HG03159 (cell line): ENCODE data around the gene HCN2.

Experiments used
- ATAC-seq: cut with Tn5 transposase; IDR thresholded peaks from one replicate; pipeline ENCODE4 v1.9.1; 2021; ENCODE audit warnings: mild to moderate bottlenecking, moderate library complexity; ENCODE audit not compliant: unreplicated experiment

Gene HCN2

DNA sequence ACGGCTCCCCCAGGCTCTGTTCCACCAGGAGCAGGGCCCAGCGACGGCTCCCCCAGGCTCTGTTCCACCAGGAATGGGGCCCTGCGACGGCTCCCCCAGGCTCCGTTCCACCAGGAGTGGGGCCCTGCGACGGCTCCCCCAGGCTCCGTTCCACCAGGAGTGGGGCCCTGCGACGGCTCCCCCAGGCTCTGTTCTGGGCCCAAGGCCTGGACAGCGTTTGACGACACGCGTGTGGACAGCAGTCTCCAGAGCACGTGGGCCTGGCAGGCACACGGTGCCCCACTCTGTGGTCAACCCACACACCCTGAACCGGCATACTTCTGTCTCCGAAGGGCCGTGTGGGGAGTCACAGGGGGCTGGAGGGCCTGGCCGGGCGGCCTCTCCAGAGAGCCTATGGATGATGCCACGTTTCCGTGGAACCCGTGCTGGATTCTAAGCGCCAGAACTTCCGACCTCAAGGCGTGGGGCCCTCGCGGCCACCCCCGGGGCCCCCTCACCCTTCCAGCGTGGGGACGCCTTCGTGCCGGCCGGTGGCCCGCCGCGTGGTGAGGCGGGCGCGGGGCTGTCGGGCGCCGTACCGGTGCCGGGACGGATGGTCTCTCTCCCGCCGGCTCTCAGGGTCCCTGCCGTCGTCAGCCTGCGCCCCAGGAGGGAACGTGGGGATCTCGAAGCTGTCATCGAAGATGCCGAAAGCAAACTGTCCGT lies 61.6 kb downstream of the HCN2 start:
- ATAC-seq, result no peak

DNA sequence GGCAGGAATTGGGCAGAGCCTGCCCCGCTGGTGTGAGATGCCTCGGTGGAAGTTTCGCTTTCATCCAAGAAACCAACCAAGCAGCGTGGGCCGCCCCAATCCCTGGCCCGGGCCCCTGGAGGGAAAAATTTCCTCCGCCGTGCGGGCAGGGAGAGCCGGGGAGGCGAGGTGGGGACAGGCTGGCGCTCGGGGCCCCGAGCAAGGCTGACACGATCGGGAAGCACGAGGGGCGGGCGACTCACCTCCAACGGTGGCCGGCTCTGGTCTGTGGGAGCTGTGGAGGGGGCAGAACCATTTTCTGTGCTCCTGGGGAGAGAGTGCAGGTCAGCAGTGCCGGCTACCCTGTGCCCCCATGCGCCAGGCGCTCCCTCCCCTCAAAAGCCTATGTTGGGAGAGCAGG lies 62.3 kb downstream of the HCN2 start:
- ATAC-seq, result no peak

GRCh38 chr19:652467-653389 lies 63.0 kb downstream of the HCN2 start:
- ATAC-seq, result no peak

- ATAC-seq, result no peak
These were observed 63.7 kb downstream of the HCN2 start for GRCh38 chr19:653425-653824.

DNA sequence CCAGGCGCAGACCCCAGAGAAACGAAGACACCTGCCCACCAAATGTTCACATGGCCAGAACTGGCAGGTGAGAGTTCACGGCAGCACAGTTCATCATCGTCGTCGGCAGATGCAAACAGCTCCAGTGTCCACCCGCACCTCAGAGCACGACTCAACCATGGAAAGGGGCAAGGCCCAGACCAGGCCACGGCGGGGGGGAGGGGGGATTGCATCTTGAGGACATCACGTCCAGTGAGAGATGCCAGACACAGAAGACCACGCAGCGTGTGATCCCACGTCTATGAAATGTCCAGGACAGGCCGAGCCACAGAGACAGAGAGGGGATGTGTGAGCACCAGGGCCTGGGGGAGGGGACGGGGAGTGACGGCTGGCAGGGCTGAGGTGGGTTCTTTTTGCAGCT lies 66.0 kb downstream of the HCN2 start:
- ATAC-seq, result no peak

DNA sequence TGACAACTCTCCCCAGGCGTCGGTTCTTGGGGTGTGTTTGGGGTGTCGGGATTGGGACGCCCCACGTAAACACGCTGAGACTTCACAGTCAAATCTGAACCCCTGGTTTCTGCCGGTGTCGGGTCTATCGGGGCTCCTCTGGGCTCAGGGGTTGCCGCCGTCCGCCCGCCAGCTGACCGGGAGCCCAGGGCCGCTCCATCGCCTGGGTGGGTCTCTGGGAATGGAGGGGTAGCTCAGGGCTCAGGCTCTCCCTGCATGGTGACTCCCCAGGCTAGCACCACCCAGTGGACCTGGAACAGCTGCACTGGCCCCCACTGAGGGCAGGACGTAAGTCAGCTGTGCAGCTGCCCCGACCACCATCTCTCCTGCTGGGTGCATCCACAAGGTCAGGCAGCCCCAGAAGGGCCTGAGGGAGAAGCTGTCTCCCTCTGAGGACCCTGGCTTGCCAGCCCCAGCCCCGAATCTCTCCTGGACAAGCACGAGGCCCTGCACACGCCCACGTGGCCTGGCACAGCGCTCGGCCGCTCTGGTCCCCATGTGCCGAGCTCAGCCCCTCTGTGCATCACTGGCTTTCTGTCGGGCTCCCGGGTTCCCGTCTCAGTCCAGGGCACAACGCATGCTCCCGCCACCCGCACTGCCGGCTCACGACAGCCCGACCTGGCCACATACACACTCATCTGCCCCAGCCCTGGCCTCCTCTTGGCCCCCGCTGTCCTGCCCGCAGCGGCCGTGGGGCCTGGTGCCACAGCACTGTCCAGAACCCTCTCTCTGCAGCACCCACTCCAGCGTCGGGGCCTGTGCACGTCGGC lies 67.3 kb downstream of the HCN2 start:
- ATAC-seq, result no peak

DNA sequence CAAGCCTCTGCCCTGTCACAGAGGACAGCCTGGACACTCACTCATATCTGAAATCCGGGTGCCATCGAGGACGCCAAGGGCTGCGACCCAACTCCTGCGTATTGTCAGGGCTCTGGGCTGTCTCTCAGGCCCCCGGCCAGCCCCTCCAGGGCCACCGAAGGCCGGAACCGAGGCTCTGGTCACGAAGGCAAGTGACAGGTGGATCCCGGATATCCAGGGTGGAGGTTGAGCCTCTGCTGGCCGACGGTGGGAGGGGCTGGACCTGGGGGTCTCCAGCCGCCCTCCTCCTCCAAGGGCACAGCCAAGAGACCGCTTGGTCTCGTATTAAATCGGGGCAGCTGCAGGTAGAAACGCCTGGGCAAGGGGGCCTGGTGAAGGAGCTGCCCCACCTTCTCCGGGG lies 67.9 kb downstream of the HCN2 start:
- ATAC-seq, result no peak

- no peak for ATAC-seq
These were observed 68.6 kb downstream of the HCN2 start for GRCh38 chr19:658059-658839.

DNA sequence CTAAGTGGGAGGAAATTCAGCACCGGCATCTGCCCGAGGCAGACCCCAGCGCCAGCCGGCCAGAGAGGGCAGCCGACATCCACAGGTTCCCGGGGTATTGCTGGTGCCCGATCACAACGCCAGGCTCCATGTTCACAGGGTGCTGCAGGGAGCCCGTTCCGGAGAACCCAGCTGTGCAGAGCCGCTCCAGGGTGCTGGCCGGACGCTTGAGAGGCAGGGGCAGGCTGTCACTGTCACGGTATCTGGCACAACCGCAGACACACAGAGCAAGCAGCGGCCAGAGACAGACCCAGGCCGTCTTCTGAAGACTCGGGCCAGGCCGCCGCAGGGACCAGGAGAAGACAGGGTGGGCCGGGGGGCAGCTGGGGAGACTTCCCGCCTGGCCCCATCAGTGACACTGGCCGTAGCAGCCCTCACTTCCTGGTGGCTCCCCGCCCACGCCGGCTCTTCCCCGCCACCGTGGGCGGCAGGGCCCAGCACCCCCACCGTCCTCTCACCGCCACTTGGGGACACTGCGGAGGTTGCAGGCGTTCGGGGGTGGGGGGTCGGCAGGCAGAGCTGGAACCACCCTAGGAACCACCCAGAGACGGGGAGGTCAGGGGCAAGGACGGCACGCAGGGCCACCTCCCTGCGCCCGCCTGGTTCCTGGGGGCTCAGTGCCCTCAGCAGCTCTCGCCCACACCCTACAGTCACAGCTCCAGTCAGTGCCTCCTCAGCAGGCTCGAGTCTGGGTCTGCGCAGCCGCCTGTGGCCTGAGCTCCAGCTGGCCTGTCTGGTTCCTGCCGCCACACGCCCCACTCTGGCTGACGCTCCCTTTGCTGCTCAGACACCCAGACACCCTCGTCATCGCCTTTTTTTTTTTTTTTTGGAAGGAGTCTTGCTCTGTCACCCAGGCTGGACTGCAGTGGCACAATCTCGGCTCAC lies 69.5 kb downstream of the HCN2 start:
- ATAC-seq, result no peak

DNA sequence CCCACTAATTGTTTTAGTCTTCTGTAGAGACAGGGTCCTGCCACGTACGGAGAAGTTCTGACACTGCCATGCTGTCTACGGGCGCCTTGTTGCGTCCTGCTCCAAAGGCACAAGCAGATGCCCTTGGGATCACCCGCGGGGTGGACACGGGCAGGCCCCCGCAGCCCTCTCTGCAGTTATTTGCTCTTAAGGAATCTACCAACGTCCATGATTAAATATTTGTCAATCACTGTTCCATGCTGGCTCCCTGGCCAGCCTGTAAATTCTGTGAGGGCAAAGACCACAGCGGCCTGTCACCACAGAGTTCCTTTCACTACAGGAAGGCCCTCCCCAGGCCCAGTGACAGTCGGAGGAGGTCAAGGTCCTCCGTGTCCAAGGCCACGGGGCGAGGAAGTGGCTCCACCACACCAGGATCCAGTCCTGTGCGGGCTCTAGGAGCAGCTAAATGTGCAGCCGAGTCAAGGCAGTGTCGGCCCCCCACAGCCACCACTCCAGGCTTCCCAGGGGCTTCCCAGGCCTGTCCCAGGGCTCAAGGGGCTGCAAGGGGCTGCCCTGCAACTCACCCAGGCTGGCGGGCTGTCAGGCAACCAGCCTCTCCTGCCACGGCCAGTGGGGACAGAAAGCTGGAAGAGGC lies 71.2 kb downstream of the HCN2 start:
- no peak for ATAC-seq

GRCh38 chr19:661427-662196 lies 71.9 kb downstream of the HCN2 start:
- no peak for ATAC-seq

- no peak for ATAC-seq
These were observed 72.7 kb downstream of the HCN2 start for GRCh38 chr19:662207-662961.

GRCh38 chr19:662962-663681 lies 73.4 kb downstream of the HCN2 start, which contains the start of gene RNF126:
Gene RNF126 (minus strand): TSS chr19:663214. CDS start chr19:663121, 93 bp downstream.
- ATAC-seq, result peak; percentile 61

DNA sequence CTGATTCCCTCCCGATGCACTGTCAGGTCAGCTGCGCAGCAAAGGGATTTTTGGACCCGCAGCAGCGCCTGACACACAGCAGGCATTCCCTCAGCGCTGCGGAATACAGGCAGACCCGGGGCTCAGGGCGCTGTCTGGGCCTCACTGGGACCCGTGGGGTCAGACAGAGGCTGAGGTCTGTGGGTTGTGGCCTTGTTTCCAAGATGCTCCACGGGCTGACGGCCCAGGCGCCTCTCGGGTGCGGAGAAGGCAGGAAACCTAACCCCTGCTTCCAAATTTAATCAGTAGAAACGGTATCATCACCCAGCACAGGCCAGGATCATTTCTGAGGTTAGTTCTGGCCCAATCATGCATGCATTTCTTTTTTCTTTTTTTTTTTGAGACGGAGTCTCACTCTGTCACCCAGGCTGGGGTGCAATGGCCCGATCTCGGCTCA lies 74.0 kb downstream of the HCN2 start:
- no peak for ATAC-seq

DNA sequence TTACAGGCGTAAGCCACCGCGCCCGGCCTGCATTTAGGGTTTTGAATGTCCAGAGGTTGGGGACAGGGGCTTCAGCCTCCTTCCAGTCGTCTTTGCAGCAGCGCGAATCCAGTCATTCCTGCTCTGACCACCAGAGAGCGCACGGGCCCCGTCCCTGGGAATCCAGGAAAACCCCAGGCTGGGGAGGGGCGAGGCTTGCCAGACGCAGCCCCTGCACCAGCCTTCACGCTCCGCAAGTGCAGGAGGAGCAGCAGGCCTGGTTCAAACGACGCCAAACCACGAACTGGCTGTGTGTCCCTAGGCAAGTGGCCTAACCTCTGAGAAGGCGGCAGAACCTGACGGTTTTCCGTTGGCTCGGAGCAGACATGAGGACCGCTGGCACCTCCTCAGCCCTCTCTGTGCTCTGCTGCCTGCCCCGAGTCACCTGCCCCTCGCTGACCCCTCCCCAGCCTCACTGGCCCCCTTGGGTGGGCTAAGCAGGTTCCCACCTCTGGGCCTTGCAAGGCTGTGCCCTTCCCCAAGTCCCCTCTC lies 75.3 kb downstream of the HCN2 start:
- ATAC-seq, result no peak
